ENCODE data around the gene ADA. TPM values are rescaled to one million over a fixed set of nuclear protein-coding genes. Genes with fewer than 3 reads are reported as not detected.

The ADA gene
- total and polyA plus RNA-seq, 4 experiments from 2014 or later: 28.4 to 64.3 (median 39.8) TPM

- Histone ChIP-seq H3K4me3 (ENCODE audit: low read length in 2 of 2) (peak overlapping the region; percentile 76 to 81), H3K27me3 (ENCODE audit: insufficient read depth, low read length) (no peaks in the 10 kb centered on the region), H3K27ac (ENCODE audit: low read depth, low read length) (peak overlapping the region; percentile 72), H3K36me3 (ENCODE audit: insufficient read depth, low read length) (no peaks in the 10 kb centered on the region), H3K4me1 (ENCODE audit: insufficient read depth, low read length) (peaks cover 56% of the 10 kb centered on the region), H3K9me3 (ENCODE audit: control insufficient read depth in 1 of 2, low read length in 2 of 2) (no peaks in the 10 kb centered on the region)
- H3K27ac Mint-ChIP-seq: peak overlapping the region in 6 of 7 donors; percentile 91 to 97 (median 92)
- H3K27me3 Mint-ChIP-seq: no peaks in the 10 kb centered on the region
- H3K4me3 Mint-ChIP-seq: peak overlapping the region; percentile 87 to 98 (median 93)
- intact Hi-C loops (cut with micrococcal nuclease): loop anchor here (1.0 to 5.0 kb wide), 2 partner anchors 8 to 129 kb away; partner anchors contain the start of gene SERINC3
- peaks cover 30 to 63% (median 52%) of the 10 kb centered on the region in 4 donors for H3K4me1 Mint-ChIP-seq
- CTCF ChIA-PET (ENCODE audit: partially characterized antibody): interaction anchor here (0.7 to 6.2 kb wide), 6 partner anchors 8 to 267 kb away, joined by 3 to 83 read pairs (median 4); no protein-coding TSS in a partner anchor
- H3K36me3 Mint-ChIP-seq: peaks cover 0 to 5% of the 10 kb centered on the region in 2 donors
- DNase-seq: no peak
- POLR2A ChIA-PET (ENCODE audit: partially characterized antibody): interaction anchor here (0.6 to 3.5 kb wide), 9 partner anchors 9 to 130 kb away, joined by 3 to 44 read pairs (median 9); partner anchors contain the start of gene SERINC3
- H3K9me3 Mint-ChIP-seq: peaks cover 0 to 2% (median 0%) of the 10 kb centered on the region in 8 donors
Measured at GRCh38 chr20:44651434-44651683, 140 bp downstream of the ADA start.

GRCh38 chr20:44650771-44651433 is 597 bp downstream of the ADA start:
- intact Hi-C loops (cut with micrococcal nuclease): loop anchor here (1.0 to 5.0 kb wide), 2 partner anchors 8 to 129 kb away; partner anchors contain the start of gene SERINC3
- peak overlapping the region; percentile 76 to 81 for H3K4me3 ChIP-seq (ENCODE audit: low read length in 2 of 2)
- H3K4me1 Mint-ChIP-seq: peaks cover 35 to 67% (median 56%) of the 10 kb centered on the region in 4 donors

GRCh38 chr20:44649976-44650375 is 1.5 kb downstream of the ADA start:
- H3K36me3 Mint-ChIP-seq: peaks cover 0 to 5% of the 10 kb centered on the region in 2 donors
- H3K27me3 Mint-ChIP-seq: no peaks in the 10 kb centered on the region
- no peak for DNase-seq
- ChIA-PET POLR2A (ENCODE audit: partially characterized antibody) (interaction anchor here (0.6 to 3.5 kb wide), 10 partner anchors 7 to 128 kb away, joined by 3 to 44 read pairs (median 6); partner anchors contain the start of gene SERINC3), CTCF (ENCODE audit: partially characterized antibody) (interaction anchor here (0.7 to 6.2 kb wide), 8 partner anchors 16 to 642 kb away, joined by 3 to 83 read pairs (median 4); no protein-coding TSS in a partner anchor)
- no peaks in the 10 kb centered on the region for H3K27me3 ChIP-seq (ENCODE audit: insufficient read depth, low read length)
- H3K27ac ChIP-seq (ENCODE audit: low read depth, low read length): peak overlapping the region; percentile 72
- H3K9me3 ChIP-seq (ENCODE audit: control insufficient read depth in 1 of 2, low read length in 2 of 2): no peaks in the 10 kb centered on the region
- peaks cover 0 to 2% (median 0%) of the 10 kb centered on the region in 8 donors for H3K9me3 Mint-ChIP-seq
- intact Hi-C loops (cut with micrococcal nuclease): loop anchor here (5.0 to 10.0 kb wide), 2 partner anchors 128 to 435 kb away; partner anchors contain the start of genes OSER1 and SERINC3
- peaks cover 38 to 77% (median 62%) of the 10 kb centered on the region in 4 donors for H3K4me1 Mint-ChIP-seq
- H3K4me3 ChIP-seq (ENCODE audit: low read length in 2 of 2): peak overlapping the region; percentile 76 to 81
- peak overlapping the region; percentile 79 to 97 (median 92) for H3K27ac Mint-ChIP-seq
- no peaks in the 10 kb centered on the region for H3K36me3 ChIP-seq (ENCODE audit: insufficient read depth, low read length)
- peaks cover 70% of the 10 kb centered on the region for H3K4me1 ChIP-seq (ENCODE audit: insufficient read depth, low read length)
- peak overlapping the region; percentile 87 to 96 (median 92) for H3K4me3 Mint-ChIP-seq

More at GRCh38 chr20:44650771-44651433, 597 bp downstream of the ADA start:
- Histone ChIP-seq H3K9me3 (ENCODE audit: control insufficient read depth in 1 of 2, low read length in 2 of 2) (no peaks in the 10 kb centered on the region), H3K27me3 (ENCODE audit: insufficient read depth, low read length) (no peaks in the 10 kb centered on the region), H3K36me3 (ENCODE audit: insufficient read depth, low read length) (no peaks in the 10 kb centered on the region), H3K27ac (ENCODE audit: low read depth, low read length) (peak overlapping the region; percentile 72), H3K4me1 (ENCODE audit: insufficient read depth, low read length) (peaks cover 61% of the 10 kb centered on the region)
- ChIA-PET CTCF (ENCODE audit: partially characterized antibody) (interaction anchor here (0.9 to 6.2 kb wide), 6 partner anchors 18 to 267 kb away, joined by 3 to 83 read pairs (median 4); no protein-coding TSS in a partner anchor), POLR2A (ENCODE audit: partially characterized antibody) (interaction anchor here (0.6 to 3.5 kb wide), 10 partner anchors 8 to 1195 kb away, joined by 3 to 44 read pairs (median 9); partner anchors contain the start of gene SERINC3)
- Mint-ChIP-seq H3K36me3 (peaks cover 0 to 5% of the 10 kb centered on the region in 2 donors), H3K4me3 (peak overlapping the region; percentile 87 to 96 (median 92)), H3K27ac (peak overlapping the region; percentile 90 to 97 (median 92)), H3K9me3 (peaks cover 0 to 2% (median 0%) of the 10 kb centered on the region in 8 donors), H3K27me3 (no peaks in the 10 kb centered on the region)
- peak in 4 of 5 donors; percentile 31 to 54 (median 40) for DNase-seq

GRCh38 chr20:44649126-44649525 is 2.4 kb downstream of the ADA start:
- no peaks in the 10 kb centered on the region for H3K9me3 ChIP-seq (ENCODE audit: control insufficient read depth in 1 of 2, low read length in 2 of 2)
- Mint-ChIP-seq H3K27ac (peak overlapping the region; percentile 82 to 94 (median 92)), H3K4me3 (peak overlapping the region; percentile 54 to 96 (median 84)), H3K4me1 (peaks cover 45 to 85% (median 70%) of the 10 kb centered on the region in 4 donors), H3K27me3 (no peaks in the 10 kb centered on the region), H3K9me3 (peaks cover 0 to 2% (median 0%) of the 10 kb centered on the region in 8 donors), H3K36me3 (peaks cover 0 to 5% of the 10 kb centered on the region in 2 donors)
- H3K4me1 ChIP-seq (ENCODE audit: insufficient read depth, low read length): peaks cover 79% of the 10 kb centered on the region
- peak overlapping the region; percentile 82 for H3K27ac ChIP-seq (ENCODE audit: low read depth, low read length)
- no peaks in the 10 kb centered on the region for H3K27me3 ChIP-seq (ENCODE audit: insufficient read depth, low read length)
- intact Hi-C loops (cut with micrococcal nuclease): loop anchor here (10.0 kb wide), 1 partner anchor 434 kb away; the partner anchor contains the start of gene OSER1
- CTCF ChIA-PET (ENCODE audit: partially characterized antibody): interaction anchor here (0.8 to 6.2 kb wide), 5 partner anchors 16 to 431 kb away, joined by 3 to 83 read pairs (median 4); no protein-coding TSS in a partner anchor
- no peaks in the 10 kb centered on the region for H3K36me3 ChIP-seq (ENCODE audit: insufficient read depth, low read length)
- DNase-seq: no peak
- POLR2A ChIA-PET (ENCODE audit: partially characterized antibody): interaction anchor here (2.0 kb wide), 1 partner anchor 34 kb away, joined by 11 read pairs; no protein-coding TSS in a partner anchor
- H3K4me3 ChIP-seq (ENCODE audit: low read length in 2 of 2): no peak overlapping the region

- no peaks in the 10 kb centered on the region for H3K9me3 ChIP-seq (ENCODE audit: control insufficient read depth in 1 of 2, low read length in 2 of 2)
- H3K27ac Mint-ChIP-seq: peak overlapping the region; percentile 82 to 96 (median 92)
- peaks cover 0 to 5% of the 10 kb centered on the region in 2 donors for H3K36me3 Mint-ChIP-seq
- H3K36me3 ChIP-seq (ENCODE audit: insufficient read depth, low read length): no peaks in the 10 kb centered on the region
- no peak overlapping the region for H3K4me3 ChIP-seq (ENCODE audit: low read length in 2 of 2)
- peaks cover 49 to 89% (median 74%) of the 10 kb centered on the region in 4 donors for H3K4me1 Mint-ChIP-seq
- H3K4me1 ChIP-seq (ENCODE audit: insufficient read depth, low read length): peaks cover 84% of the 10 kb centered on the region
- no peak for DNase-seq
- H3K27me3 ChIP-seq (ENCODE audit: insufficient read depth, low read length): no peaks in the 10 kb centered on the region
- POLR2A ChIA-PET (ENCODE audit: partially characterized antibody): interaction anchor here (2.0 kb wide), 1 partner anchor 34 kb away, joined by 11 read pairs; no protein-coding TSS in a partner anchor
- H3K4me3 Mint-ChIP-seq: peak overlapping the region in 6 of 8 donors; percentile 68 to 96 (median 90)
- CTCF ChIA-PET (ENCODE audit: partially characterized antibody): interaction anchor here (0.8 to 6.2 kb wide), 4 partner anchors 16 to 35 kb away, joined by 3 to 83 read pairs (median 4); no protein-coding TSS in a partner anchor
- H3K9me3 Mint-ChIP-seq: peaks cover 0 to 2% (median 0%) of the 10 kb centered on the region in 8 donors
- intact Hi-C loops (cut with micrococcal nuclease): loop anchor here (10.0 kb wide), 1 partner anchor 434 kb away; the partner anchor contains the start of gene OSER1
- no peaks in the 10 kb centered on the region for H3K27me3 Mint-ChIP-seq
- H3K27ac ChIP-seq (ENCODE audit: low read depth, low read length): peak overlapping the region; percentile 82
Measured at GRCh38 chr20:44648579-44648978, 2.9 kb downstream of the ADA start.

- peaks cover 84% of the 10 kb centered on the region for H3K4me1 ChIP-seq (ENCODE audit: insufficient read depth, low read length)
- intact Hi-C loops (cut with micrococcal nuclease): loop anchor here (10.0 kb wide), 1 partner anchor 433 kb away; the partner anchor contains the start of gene OSER1
- H3K27me3 ChIP-seq (ENCODE audit: insufficient read depth, low read length): no peaks in the 10 kb centered on the region
- H3K36me3 ChIP-seq (ENCODE audit: insufficient read depth, low read length): no peaks in the 10 kb centered on the region
- ChIA-PET POLR2A (ENCODE audit: partially characterized antibody) (interaction anchor here (2.0 kb wide), 1 partner anchor 35 kb away, joined by 11 read pairs; no protein-coding TSS in a partner anchor), CTCF (ENCODE audit: partially characterized antibody) (interaction anchor here (1.1 to 6.2 kb wide), 6 partner anchors 11 to 429 kb away, joined by 3 to 83 read pairs (median 4); no protein-coding TSS in a partner anchor)
- H3K27me3 Mint-ChIP-seq: no peaks in the 10 kb centered on the region
- H3K4me1 Mint-ChIP-seq: peaks cover 50 to 89% (median 75%) of the 10 kb centered on the region in 4 donors
- peaks cover 0 to 2% (median 0%) of the 10 kb centered on the region in 8 donors for H3K9me3 Mint-ChIP-seq
- DNase-seq: no peak
- no peaks in the 10 kb centered on the region for H3K9me3 ChIP-seq (ENCODE audit: control insufficient read depth in 1 of 2, low read length in 2 of 2)
- peak overlapping the region in 5 of 8 donors; percentile 16 to 94 (median 68) for H3K4me3 Mint-ChIP-seq
- peaks cover 0 to 4% of the 10 kb centered on the region in 2 donors for H3K36me3 Mint-ChIP-seq
- peak overlapping the region; percentile 82 for H3K27ac ChIP-seq (ENCODE audit: low read depth, low read length)
- peak overlapping the region; percentile 72 to 96 (median 92) for H3K27ac Mint-ChIP-seq
- H3K4me3 ChIP-seq (ENCODE audit: low read length in 2 of 2): no peak overlapping the region
Measured at GRCh38 chr20:44648068-44648467, 3.4 kb downstream of the ADA start.

Data from CD4-positive, alpha-beta memory T cell (primary cell).